HL-60 (cell line): ENCODE measurements around the gene BEST1.

ENCODE experiments used
- DNase-seq, 2 experiments: peaks; one replicate each; pipeline ENCODE4 v3.0.0-alpha.2; 2010 to 2020; ENCODE audit warnings: low read depth in 1 of 2, low spot score in 1 of 2
- H3K27ac ChIP-seq: fragments of 250-450 bp; sonication (Bioruptor Pico); replicated peaks from 2 replicates; pipeline ENCODE4 v1.5.1; 2020; ENCODE audit warnings: mild to moderate bottlenecking, moderate library complexity
- H3K27me3 ChIP-seq: fragments of 250-450 bp; sonication (Bioruptor Pico); 2 replicates; pipeline ENCODE4 v1.5.1; 2021; ENCODE audit warnings: mild to moderate bottlenecking, moderate library complexity; ENCODE audit not compliant: insufficient read depth, poor library complexity, severe bottlenecking
- H3K4me3 ChIP-seq: replicated peaks from 2 replicates; pipeline ENCODE4 v1.5.1; 2011; ENCODE audit warnings: mild to moderate bottlenecking, control low read depth, low read length; ENCODE audit not compliant: insufficient read depth
- CTCF ChIP-seq: IDR thresholded peaks from one replicate; pipeline ENCODE4 v1.5.1; 2011; ENCODE audit warnings: low read length, control low read depth, inconsistent platforms; ENCODE audit not compliant: insufficient read depth
- GABPA ChIP-seq: IDR thresholded peaks from 2 replicates; pipeline ENCODE4 v1.6.1; 2012; ENCODE audit warnings: low read depth
- POLR2AphosphoS5 ChIP-seq: IDR thresholded peaks from 2 replicates; pipeline ENCODE4 v1.6.1; 2012; ENCODE audit warnings: low read depth
- REST ChIP-seq: IDR thresholded peaks from 2 replicates; pipeline ENCODE4 v1.6.1; 2012; ENCODE audit warnings: low read depth; ENCODE audit not compliant: insufficient replicate concordance
- SPI1 ChIP-seq: IDR thresholded peaks from 2 replicates; pipeline ENCODE4 v1.6.1; 2012; ENCODE audit warnings: low read depth, mild to moderate bottlenecking, borderline replicate concordance

Gene BEST1

GRCh38 chr11:61922539-61922938 lies 27.6 kb upstream of the BEST1 start:
- no peak overlapping the region for H3K27ac ChIP-seq
- no peak overlapping the region for H3K4me3 ChIP-seq
- no peak for TF ChIP-seq REST
- peak; percentile 76 for TF ChIP-seq SPI1
- H3K27me3 ChIP-seq = peaks cover 13% of the 10 kb centered on the region
- peak; percentile 28 to 86 for DNase-seq

- Histone ChIP-seq H3K27me3 (peaks cover 4% of the 10 kb centered on the region), H3K27ac (no peak overlapping the region), H3K4me3 (no peak overlapping the region)
- TF ChIP-seq REST (no peak), CTCF (no peak), POLR2AphosphoS5 (no peak)
- no peak for DNase-seq
These were observed 26.7 kb upstream of the BEST1 start for GRCh38 chr11:61923166-61924063.

- TF ChIP-seq CTCF = no peak
- no peak for TF ChIP-seq SPI1
- TF ChIP-seq POLR2AphosphoS5 = no peak
- TF ChIP-seq GABPA = no peak
- TF ChIP-seq REST = no peak
- H3K27me3 ChIP-seq = peaks cover 2% of the 10 kb centered on the region
- no peak overlapping the region for H3K27ac ChIP-seq
- H3K4me3 ChIP-seq = no peak overlapping the region
- no peak for DNase-seq
These were observed 26.1 kb upstream of the BEST1 start for GRCh38 chr11:61924064-61924455.
